OCI-LY3 (cell line): ENCODE data around the gene PDCL3.
A peak's percentile ranks its signal among the peaks of the same experiment; 100 is the strongest.

ENCODE experiments used
- EZH2phosphoT487 ChIP-seq: fragments of 200-600 bp; shearing (Covaris generic); IDR thresholded peaks from 2 replicates; pipeline ENCODE4 v1.6.1; 2018; ENCODE audit warnings: antibody characterized with exemption, mixed run types, low read depth
- TF ChIP-seq, protein P1 (sequence below): fragments of 200-600, 300-600 bp; sonication (generic); IDR thresholded peaks from 2 replicates; pipeline ENCODE4 v1.5.1; 2014; ENCODE audit warnings: antibody characterized with exemption, low read length, low read depth

DNA sequence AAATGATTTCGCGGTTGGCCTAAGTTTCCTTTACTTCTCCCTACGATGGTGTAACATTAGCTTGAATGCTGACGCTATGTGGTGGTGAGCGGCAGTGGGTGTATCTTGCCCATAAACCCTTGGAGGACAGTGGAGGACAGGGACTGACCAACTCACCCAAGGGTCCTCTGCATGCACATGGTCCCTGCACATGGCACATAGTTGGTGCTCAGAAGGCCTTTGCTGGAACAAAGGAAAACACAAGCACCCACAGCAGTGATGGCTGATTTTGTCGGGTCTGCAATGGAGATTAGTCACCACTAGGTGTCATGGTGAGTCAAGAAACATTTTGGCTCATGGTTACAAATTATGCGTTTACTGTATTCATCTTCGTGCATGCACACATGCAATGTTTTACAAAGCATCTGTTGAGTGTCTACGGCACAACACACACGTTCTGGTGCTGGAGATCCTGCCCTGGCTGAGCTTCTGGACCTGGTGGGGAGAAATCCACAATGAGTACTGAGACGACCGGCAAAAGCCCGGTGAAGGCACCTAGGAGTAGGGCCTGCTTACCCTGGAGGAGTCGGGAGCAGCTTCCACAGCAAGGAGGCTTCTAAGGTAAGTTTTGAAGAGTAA is 44.0 kb downstream of the PDCL3 start:
- TF ChIP-seq, protein P1, sequence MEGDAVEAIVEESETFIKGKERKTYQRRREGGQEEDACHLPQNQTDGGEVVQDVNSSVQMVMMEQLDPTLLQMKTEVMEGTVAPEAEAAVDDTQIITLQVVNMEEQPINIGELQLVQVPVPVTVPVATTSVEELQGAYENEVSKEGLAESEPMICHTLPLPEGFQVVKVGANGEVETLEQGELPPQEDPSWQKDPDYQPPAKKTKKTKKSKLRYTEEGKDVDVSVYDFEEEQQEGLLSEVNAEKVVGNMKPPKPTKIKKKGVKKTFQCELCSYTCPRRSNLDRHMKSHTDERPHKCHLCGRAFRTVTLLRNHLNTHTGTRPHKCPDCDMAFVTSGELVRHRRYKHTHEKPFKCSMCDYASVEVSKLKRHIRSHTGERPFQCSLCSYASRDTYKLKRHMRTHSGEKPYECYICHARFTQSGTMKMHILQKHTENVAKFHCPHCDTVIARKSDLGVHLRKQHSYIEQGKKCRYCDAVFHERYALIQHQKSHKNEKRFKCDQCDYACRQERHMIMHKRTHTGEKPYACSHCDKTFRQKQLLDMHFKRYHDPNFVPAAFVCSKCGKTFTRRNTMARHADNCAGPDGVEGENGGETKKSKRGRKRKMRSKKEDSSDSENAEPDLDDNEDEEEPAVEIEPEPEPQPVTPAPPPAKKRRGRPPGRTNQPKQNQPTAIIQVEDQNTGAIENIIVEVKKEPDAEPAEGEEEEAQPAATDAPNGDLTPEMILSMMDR = peak; percentile 86
- no peak for TF ChIP-seq EZH2phosphoT487
